ENCODE data around the gene CAMKK2.

The CAMKK2 gene

GRCh38 chr12:121226399-121226798, 70.1 kb downstream of the CAMKK2 start:
- no peak overlapping the region for H3K4me3 ChIP-seq (ENCODE audit: low read length)
- DNase-seq (ENCODE audit: low read depth), result no peak
- TF ChIP-seq CTCF (IDR thresholded peaks at IDR 0.05; ENCODE audit: insufficient read depth, low read depth, low read length, missing control alignments), result no peak

GRCh38 chr12:121224591-121224990, 71.9 kb downstream of the CAMKK2 start:
- H3K4me3 ChIP-seq (ENCODE audit: low read length), result no peak overlapping the region
- TF ChIP-seq CTCF (IDR thresholded peaks at IDR 0.05; ENCODE audit: insufficient read depth, low read depth, low read length, missing control alignments), result no peak
- no peak for DNase-seq (ENCODE audit: low read depth)

- peak; percentile 40 for TF ChIP-seq CTCF (IDR thresholded peaks at IDR 0.05; ENCODE audit: insufficient read depth, low read depth, low read length, missing control alignments)
- peak; percentile 34 for DNase-seq (ENCODE audit: low read depth)
Observed at GRCh38 chr12:121223292-121224285, 72.9 kb downstream of the CAMKK2 start.

GRCh38 chr12:121222847-121223246, 73.7 kb downstream of the CAMKK2 start:
- DNase-seq (ENCODE audit: low read depth), result no peak
- no peak for TF ChIP-seq CTCF (IDR thresholded peaks at IDR 0.05; ENCODE audit: insufficient read depth, low read depth, low read length, missing control alignments)
- no peak overlapping the region for H3K4me3 ChIP-seq (ENCODE audit: low read length)

More at GRCh38 chr12:121223292-121224285, 72.9 kb downstream of the CAMKK2 start:
- H3K4me3 ChIP-seq (ENCODE audit: low read length), result no peak overlapping the region

GRCh38 chr12:121219353-121219986, 77.0 kb downstream of the CAMKK2 start:
- no peak for TF ChIP-seq CTCF (IDR thresholded peaks at IDR 0.05; ENCODE audit: insufficient read depth, low read depth, low read length, missing control alignments)
- no peak overlapping the region for H3K4me3 ChIP-seq (ENCODE audit: low read length)
- no peak for DNase-seq (ENCODE audit: low read depth)

GRCh38 chr12:121218588-121219352, 77.7 kb downstream of the CAMKK2 start:
- TF ChIP-seq CTCF (IDR thresholded peaks at IDR 0.05; ENCODE audit: insufficient read depth, low read depth, low read length, missing control alignments), result no peak
- H3K4me3 ChIP-seq (ENCODE audit: low read length), result no peak overlapping the region
- DNase-seq (ENCODE audit: low read depth), result no peak
